HepG2 (cell line): ENCODE measurements around the gene SLAIN2. TPM values are rescaled to one million over a fixed set of nuclear protein-coding genes. Genes with fewer than 3 reads are reported as not detected.

ENCODE experiments used
- ATAC-seq: fragments of 200-7000 bp; cut with Tn5 transposase; 3 replicates; pipeline ENCODE4 v1.9.1; 2020; ENCODE audit warnings: mild to moderate bottlenecking, moderate library complexity
- BruUV-seq: library from RNA; stranded (reverse); fragments of 400-500 nt; replicated peaks from 2 replicates; lab custom pipeline; 2021; lab: Mats Ljungman, UMichigan
- CTCF ChIA-PET: fragments of 300-600 bp; formaldehyde crosslinking; extraction: SDS; loops from one replicate; lab custom pipeline; 2021; ENCODE audit warnings: low total read pairs, inconsistent platforms, low intra/inter-chr PET ratio; lab: Yijun Ruan, JAX
- POLR2A ChIA-PET: fragments of 350-600 bp; sonication (Branson Sonifier 250); formaldehyde crosslinking; loops from one replicate; lab custom pipeline; 2020; ENCODE audit warnings: antibody characterized with exemption, inconsistent platforms; lab: Yijun Ruan, JAX
- DNase-seq: peaks from one replicate; pipeline ENCODE4 v3.0.0-alpha.2; 2015; ENCODE audit warnings: low spot score
- FAIRE-seq: peaks from 3 replicates; lab custom pipeline; 2011; peaks lifted over from hg19 to GRCh38; lab: Jason Lieb, UNC
- H2AFZ ChIP-seq: one replicate; pipeline ENCODE4 v1.6.1; 2011; ENCODE audit warnings: low read length, inconsistent platforms
- H3K27ac ChIP-seq: fragments of 300-600 bp; 3 replicates; pipeline ENCODE4 v1.8.0; 2011; ENCODE audit warnings: mixed run types, mild to moderate bottlenecking, mixed read lengths, low read length, inconsistent platforms; ENCODE audit not compliant: insufficient read depth; ENCODE audit errors: extremely low read length
- H3K27me3 ChIP-seq, 2 experiments: fragments of 200-600 bp in 1 of 2; 2 replicates in 1 of 2; 3 replicates in 1 of 2; pipeline versions ENCODE4 v1.6.0 to v1.8.0; 2011; ENCODE audit warnings: low read length in 2 of 2, mild to moderate bottlenecking in 2 of 2, moderate library complexity in 2 of 2, inconsistent platforms in 1 of 2; ENCODE audit not compliant: insufficient read depth in 2 of 2, control insufficient read depth in 1 of 2
- H3K36me3 ChIP-seq, 2 experiments: fragments of 200-600 bp in 1 of 2; replicated peaks in 1 of 2; 2 replicates in 1 of 2; 3 replicates in 1 of 2; pipeline versions ENCODE4 v1.5.1 to v1.8.0; 2011; ENCODE audit warnings: low read length in 2 of 2, inconsistent platforms in 1 of 2; ENCODE audit not compliant: insufficient read depth in 2 of 2, control insufficient read depth in 1 of 2
- H3K4me1 ChIP-seq: 2 replicates; pipeline ENCODE4 v1.5.1; 2012; ENCODE audit warnings: low read length, inconsistent platforms; ENCODE audit not compliant: insufficient read depth
- H3K4me2 ChIP-seq: 2 replicates; pipeline ENCODE4 v1.6.0; 2011; ENCODE audit warnings: low read depth, low read length, inconsistent platforms
- H3K4me3 ChIP-seq, 3 experiments: fragments of 200-600 bp in 1 of 3; sonication (generic), shearing (Covaris generic) in 1 of 3; replicated peaks in 1 of 3; 2 replicates each; pipeline ENCODE4 v1.5.1; 2011 to 2016; ENCODE audit warnings: low read length in 3 of 3, inconsistent platforms in 2 of 3, low read depth in 2 of 3, mild to moderate bottlenecking in 2 of 3, control low read depth in 1 of 3, mixed read lengths in 1 of 3; ENCODE audit not compliant: insufficient read depth in 1 of 3
- H3K79me2 ChIP-seq: one replicate; pipeline ENCODE4 v1.6.1; 2011; ENCODE audit warnings: low read length, inconsistent platforms; ENCODE audit not compliant: insufficient read depth
- H3K9ac ChIP-seq: 2 replicates; pipeline ENCODE4 v1.6.0; 2011; ENCODE audit warnings: mild to moderate bottlenecking, low read depth, low read length, inconsistent platforms; ENCODE audit not compliant: insufficient read depth
- H3K9me3 ChIP-seq: 2 replicates; pipeline ENCODE4 v1.5.1; 2012; ENCODE audit warnings: mild to moderate bottlenecking, low read length
- H4K20me1 ChIP-seq: 2 replicates; pipeline ENCODE4 v1.6.0; 2011; ENCODE audit warnings: inconsistent platforms, mild to moderate bottlenecking, low read length, moderate library complexity; ENCODE audit not compliant: insufficient read depth
- NRL ChIP-seq: sonication (generic); formaldehyde crosslinking; IDR thresholded peaks from 2 replicates; pipeline ENCODE4 v1.5.0; 2020; ENCODE audit warnings: missing genetic modification reagents, mild to moderate bottlenecking, moderate library complexity, borderline replicate concordance
- THAP11 ChIP-seq: IDR thresholded peaks from 2 replicates; pipeline ENCODE4 v1.6.1; 2016; ENCODE audit warnings: missing biosample characterization, missing genetic modification reagents
- ZNF326 ChIP-seq: sonication (generic); formaldehyde crosslinking; IDR thresholded peaks from 2 replicates; pipeline ENCODE4 v1.4.0; 2020; ENCODE audit warnings: missing genetic modification reagents, borderline replicate concordance
- ZNF713 ChIP-seq: sonication (generic); formaldehyde crosslinking; IDR thresholded peaks from 2 replicates; pipeline ENCODE4 v1.4.0; 2020; ENCODE audit warnings: mild to moderate bottlenecking, missing genetic modification reagents
- WGBS: methylation state at CpG from one replicate; pipeline ENCODE4 v1.1.6; 2017; ENCODE audit warnings: low lambda C conversion rate; 5-methylcytosine and 5-hydroxymethylcytosine counted together
- in situ Hi-C: cut with HindIII; loops from 2 replicates; pipeline ENCODE4 v1.10.0; 2017; ENCODE audit warnings: low pct_unique_long_range_greater_than_20kb; ENCODE audit not compliant: extremely low pct_ligation_motif_present
- intact Hi-C: fragments of 100-400 bp; cut with micrococcal nuclease; formaldehyde crosslinking; loops from one replicate; pipeline ENCODE4 v1.10.0; 2022; ENCODE audit not compliant: unreplicated experiment
- polyA plus RNA-seq, 8 experiments: library from polyadenylated mRNA; depleted of rRNA in 3 of 8; stranded (reverse) in 7 of 8; unstranded in 1 of 8; fragments of >200 nt; fragmentation: Illumina TruSeq in 4 of 8; extraction: Trizol in 4 of 8; gene quantifications; 2 replicates each; pipeline versions ENCODE4 v1.2.1 to v1.2.3, GENCODE V29; 2011 to 2016; ENCODE audit warnings: low read depth in 4 of 8, missing spikeins in 1 of 8, mixed read lengths in 1 of 8; ENCODE audit not compliant: insufficient read depth in 1 of 8
- total RNA-seq, 5 experiments: library from RNA; depleted of rRNA; stranded (reverse); fragments of >200 nt; fragmentation: Illumina TruSeq; extraction: Trizol; gene quantifications; 2 replicates each; pipeline ENCODE4 v1.2.3, GENCODE V29; 2016; ENCODE audit warnings: low read depth in 1 of 5
- TF ChIP-seq, protein P1 (sequence below): sonication (generic); formaldehyde crosslinking; IDR thresholded peaks from 2 replicates; pipeline ENCODE4 v1.4.0; 2020; ENCODE audit warnings: missing genetic modification reagents
- TF ChIP-seq, protein P2 (sequence below): IDR thresholded peaks from 2 replicates; pipeline ENCODE4 v1.6.1; 2016; ENCODE audit warnings: missing compliant biosample characterization, missing genetic modification reagents, borderline replicate concordance

Gene SLAIN2
- total and polyA plus RNA-seq, 2 of the 13 experiments (the other 11 are each of a cell fraction or from before 2014, with no cell fraction given) = 20.7 to 22.5 TPM

DNA sequence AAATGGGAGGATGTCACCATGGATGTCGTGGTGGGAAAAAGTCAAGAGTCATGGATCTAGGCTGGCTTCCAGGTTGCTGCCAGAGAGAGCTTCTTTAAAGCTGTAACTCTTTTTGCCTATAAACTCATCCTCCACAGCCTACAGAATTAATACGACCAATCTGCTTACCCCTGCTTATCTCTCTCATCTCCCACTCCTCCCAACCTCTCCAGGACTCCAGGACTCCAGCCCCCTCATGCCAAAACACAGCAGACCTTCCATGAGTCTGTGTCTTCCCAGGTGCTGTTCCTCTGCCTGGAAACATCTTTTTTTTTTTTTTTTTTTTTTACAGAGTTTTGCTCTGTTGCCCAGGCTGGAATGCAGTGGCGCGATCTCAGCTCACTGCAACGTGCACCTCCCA is 126.6 kb downstream of the SLAIN2 start (continued):
- TF ChIP-seq ZNF326 (CRISPR knock-in tag) (no peak), THAP11 (CRISPR knock-in tag) (no peak)

DNA sequence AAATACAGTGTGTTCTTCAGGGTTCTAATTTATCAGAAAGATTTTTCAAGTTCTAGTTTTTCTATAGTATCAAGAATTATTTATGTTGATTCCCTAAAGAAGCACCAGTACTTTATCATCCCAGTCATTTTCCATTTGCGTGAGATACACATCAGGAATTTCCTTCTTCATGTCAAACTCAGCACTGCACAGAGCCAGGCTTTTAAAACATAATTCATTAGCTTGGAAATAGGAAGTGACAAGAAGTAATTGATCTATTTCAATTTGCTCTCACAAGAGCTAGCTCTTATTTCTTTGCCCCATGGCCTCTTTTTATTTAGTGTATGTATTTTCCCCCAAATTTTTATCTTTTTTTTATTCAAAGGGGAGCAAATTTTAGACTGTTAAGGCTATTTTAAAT is 128.8 kb downstream of the SLAIN2 start:
- BruUV-seq = no TSS peak

DNA sequence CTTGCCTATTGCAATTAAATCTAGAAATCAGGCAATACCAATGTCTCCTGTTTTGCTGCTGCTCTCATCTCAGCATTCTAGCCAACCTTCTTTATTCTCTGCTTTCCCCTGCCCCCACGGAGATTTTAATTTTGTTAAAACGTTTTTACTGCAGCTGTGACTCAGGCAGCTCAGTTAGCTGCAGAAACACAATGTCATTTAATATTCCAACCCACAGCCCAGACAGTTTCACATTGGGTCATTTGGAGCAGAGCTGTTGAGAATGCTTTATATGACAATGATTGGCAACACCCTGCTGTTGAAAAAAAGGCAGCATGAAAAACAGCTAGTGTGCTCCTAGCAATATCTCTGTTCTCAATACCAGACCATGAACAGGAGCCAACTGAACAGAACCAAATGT is 129.2 kb downstream of the SLAIN2 start:
- Histone ChIP-seq H3K4me2 (no peak overlapping the region), H4K20me1 (no peaks in the 10 kb centered on the region), H2AFZ (no peak overlapping the region), H3K27ac (no peak overlapping the region), H3K9me3 (no peaks in the 10 kb centered on the region), H3K27me3 (no peaks in the 10 kb centered on the region), H3K4me1 (no peaks in the 10 kb centered on the region), H3K9ac (no peak overlapping the region), H3K36me3 (no peaks in the 10 kb centered on the region), H3K79me2 (no peaks in the 10 kb centered on the region), H3K4me3 (no peak overlapping the region)
- FAIRE-seq (no peak), DNase-seq (no peak), ATAC-seq (no peak)
- no TSS peak for BruUV-seq
- ChIA-PET CTCF (no interaction called here), POLR2A (no interaction called here)
- intact Hi-C loops (no loop called here), in situ Hi-C loops (no loop called here)
- TF ChIP-seq, protein P1, sequence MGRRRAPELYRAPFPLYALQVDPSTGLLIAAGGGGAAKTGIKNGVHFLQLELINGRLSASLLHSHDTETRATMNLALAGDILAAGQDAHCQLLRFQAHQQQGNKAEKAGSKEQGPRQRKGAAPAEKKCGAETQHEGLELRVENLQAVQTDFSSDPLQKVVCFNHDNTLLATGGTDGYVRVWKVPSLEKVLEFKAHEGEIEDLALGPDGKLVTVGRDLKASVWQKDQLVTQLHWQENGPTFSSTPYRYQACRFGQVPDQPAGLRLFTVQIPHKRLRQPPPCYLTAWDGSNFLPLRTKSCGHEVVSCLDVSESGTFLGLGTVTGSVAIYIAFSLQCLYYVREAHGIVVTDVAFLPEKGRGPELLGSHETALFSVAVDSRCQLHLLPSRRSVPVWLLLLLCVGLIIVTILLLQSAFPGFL (CRISPR knock-in tag) = no peak
- TF ChIP-seq, protein P2, sequence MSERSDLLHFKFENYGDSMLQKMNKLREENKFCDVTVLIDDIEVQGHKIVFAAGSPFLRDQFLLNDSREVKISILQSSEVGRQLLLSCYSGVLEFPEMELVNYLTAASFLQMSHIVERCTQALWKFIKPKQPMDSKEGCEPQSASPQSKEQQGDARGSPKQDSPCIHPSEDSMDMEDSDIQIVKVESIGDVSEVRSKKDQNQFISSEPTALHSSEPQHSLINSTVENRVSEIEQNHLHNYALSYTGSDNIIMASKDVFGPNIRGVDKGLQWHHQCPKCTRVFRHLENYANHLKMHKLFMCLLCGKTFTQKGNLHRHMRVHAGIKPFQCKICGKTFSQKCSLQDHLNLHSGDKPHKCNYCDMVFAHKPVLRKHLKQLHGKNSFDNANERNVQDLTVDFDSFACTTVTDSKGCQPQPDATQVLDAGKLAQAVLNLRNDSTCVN (CRISPR knock-in tag) = no peak
- TF ChIP-seq ZNF713 = no peak
- 0% methylated on average over 2 of the region's 2 CpGs for WGBS

More for the DNA sequence above, 128.8 kb downstream of the SLAIN2 start:
- H3K27me3 ChIP-seq = no peaks in the 10 kb centered on the region
- H3K27ac ChIP-seq = no peak overlapping the region
- DNase-seq (no peak), FAIRE-seq (no peak), ATAC-seq (no peak)
- no peaks in the 10 kb centered on the region for H3K4me1 ChIP-seq
- 24% methylated on average over 1 of the region's 1 CpG for WGBS
- intact Hi-C loops (no loop called here), in situ Hi-C loops (no loop called here)
- ChIA-PET POLR2A (no interaction called here), CTCF (no interaction called here)
- H3K9me3 ChIP-seq = no peaks in the 10 kb centered on the region
- no peak overlapping the region for H2AFZ ChIP-seq
- H3K36me3 ChIP-seq = no peaks in the 10 kb centered on the region
- H4K20me1 ChIP-seq = no peaks in the 10 kb centered on the region
- no peak overlapping the region for H3K4me2 ChIP-seq
- H3K79me2 ChIP-seq = no peaks in the 10 kb centered on the region
- no peak overlapping the region for H3K4me3 ChIP-seq
- no peak overlapping the region for H3K9ac ChIP-seq
- TF ChIP-seq NRL (CRISPR knock-in tag) = no peak
